ENCODE measurements around the gene GALNT12.

Gene GALNT12

GRCh38 chr9:98885575-98886295 lies 78.3 kb downstream of the GALNT12 start:
- H3K27me3 ChIP-seq (replicated peaks; ENCODE audit: control insufficient read depth, insufficient read depth, low read length, poor library complexity, severe bottlenecking), result peaks cover 4% of the 10 kb centered on the region
- no peaks in the 10 kb centered on the region for H3K36me3 ChIP-seq (ENCODE audit: control insufficient read depth, insufficient read depth, low read length)
- H3K4me1 ChIP-seq (ENCODE audit: control insufficient read depth, insufficient read depth, low read length, poor library complexity, severe bottlenecking), result no peaks in the 10 kb centered on the region
- H3K27ac ChIP-seq (ENCODE audit: insufficient read depth, low read length, poor library complexity, severe bottlenecking), result no peak overlapping the region
- no peak overlapping the region for H3K4me3 ChIP-seq (ENCODE audit: insufficient read depth, low read depth, low read length, poor library complexity, severe bottlenecking)
- DNase-seq, result no peak
- H3K9me3 ChIP-seq (ENCODE audit: control insufficient read depth, low read length), result no peaks in the 10 kb centered on the region

GRCh38 chr9:98886691-98887229 lies 79.3 kb downstream of the GALNT12 start:
- DNase-seq, result no peak
- H3K4me1 ChIP-seq (ENCODE audit: control insufficient read depth, insufficient read depth, low read length, poor library complexity, severe bottlenecking), result no peaks in the 10 kb centered on the region
- H3K9me3 ChIP-seq (ENCODE audit: control insufficient read depth, low read length), result no peaks in the 10 kb centered on the region
- H3K27ac ChIP-seq (ENCODE audit: insufficient read depth, low read length, poor library complexity, severe bottlenecking), result no peak overlapping the region
- H3K27me3 ChIP-seq (replicated peaks; ENCODE audit: control insufficient read depth, insufficient read depth, low read length, poor library complexity, severe bottlenecking), result peaks cover 4% of the 10 kb centered on the region
- no peak overlapping the region for H3K4me3 ChIP-seq (ENCODE audit: insufficient read depth, low read depth, low read length, poor library complexity, severe bottlenecking)
- no peaks in the 10 kb centered on the region for H3K36me3 ChIP-seq (ENCODE audit: control insufficient read depth, insufficient read depth, low read length)

GRCh38 chr9:98887918-98888510 lies 80.5 kb downstream of the GALNT12 start:
- Histone ChIP-seq H3K4me1 (ENCODE audit: control insufficient read depth, insufficient read depth, low read length, poor library complexity, severe bottlenecking) (no peaks in the 10 kb centered on the region), H3K27ac (ENCODE audit: insufficient read depth, low read length, poor library complexity, severe bottlenecking) (no peak overlapping the region), H3K27me3 (replicated peaks; ENCODE audit: control insufficient read depth, insufficient read depth, low read length, poor library complexity, severe bottlenecking) (peaks cover 4% of the 10 kb centered on the region), H3K9me3 (ENCODE audit: control insufficient read depth, low read length) (no peaks in the 10 kb centered on the region), H3K36me3 (ENCODE audit: control insufficient read depth, insufficient read depth, low read length) (no peaks in the 10 kb centered on the region), H3K4me3 (ENCODE audit: insufficient read depth, low read depth, low read length, poor library complexity, severe bottlenecking) (no peak overlapping the region)
- DNase-seq, result no peak

- Histone ChIP-seq H3K27me3 (replicated peaks; ENCODE audit: control insufficient read depth, insufficient read depth, low read length, poor library complexity, severe bottlenecking) (peaks cover 4% of the 10 kb centered on the region), H3K4me3 (ENCODE audit: insufficient read depth, low read depth, low read length, poor library complexity, severe bottlenecking) (no peak overlapping the region), H3K9me3 (ENCODE audit: control insufficient read depth, low read length) (no peaks in the 10 kb centered on the region), H3K27ac (ENCODE audit: insufficient read depth, low read length, poor library complexity, severe bottlenecking) (no peak overlapping the region), H3K4me1 (ENCODE audit: control insufficient read depth, insufficient read depth, low read length, poor library complexity, severe bottlenecking) (no peaks in the 10 kb centered on the region), H3K36me3 (ENCODE audit: control insufficient read depth, insufficient read depth, low read length) (no peaks in the 10 kb centered on the region)
- no peak for DNase-seq
Observed at GRCh38 chr9:98888801-98889421, 81.4 kb downstream of the GALNT12 start.

GRCh38 chr9:98890256-98890655 lies 82.8 kb downstream of the GALNT12 start:
- Histone ChIP-seq H3K27me3 (replicated peaks; ENCODE audit: control insufficient read depth, insufficient read depth, low read length, poor library complexity, severe bottlenecking) (peaks cover 4% of the 10 kb centered on the region), H3K4me1 (ENCODE audit: control insufficient read depth, insufficient read depth, low read length, poor library complexity, severe bottlenecking) (no peaks in the 10 kb centered on the region), H3K9me3 (ENCODE audit: control insufficient read depth, low read length) (no peaks in the 10 kb centered on the region), H3K4me3 (ENCODE audit: insufficient read depth, low read depth, low read length, poor library complexity, severe bottlenecking) (no peak overlapping the region), H3K27ac (ENCODE audit: insufficient read depth, low read length, poor library complexity, severe bottlenecking) (no peak overlapping the region), H3K36me3 (ENCODE audit: control insufficient read depth, insufficient read depth, low read length) (no peaks in the 10 kb centered on the region)
- no peak for DNase-seq

GRCh38 chr9:98892288-98892687 lies 84.8 kb downstream of the GALNT12 start:
- Histone ChIP-seq H3K27me3 (replicated peaks; ENCODE audit: control insufficient read depth, insufficient read depth, low read length, poor library complexity, severe bottlenecking) (no peaks in the 10 kb centered on the region), H3K9me3 (ENCODE audit: control insufficient read depth, low read length) (no peaks in the 10 kb centered on the region), H3K36me3 (ENCODE audit: control insufficient read depth, insufficient read depth, low read length) (no peaks in the 10 kb centered on the region), H3K27ac (ENCODE audit: insufficient read depth, low read length, poor library complexity, severe bottlenecking) (no peak overlapping the region), H3K4me3 (ENCODE audit: insufficient read depth, low read depth, low read length, poor library complexity, severe bottlenecking) (no peak overlapping the region), H3K4me1 (ENCODE audit: control insufficient read depth, insufficient read depth, low read length, poor library complexity, severe bottlenecking) (no peaks in the 10 kb centered on the region)
- no peak for DNase-seq

- Histone ChIP-seq H3K4me1 (ENCODE audit: control insufficient read depth, insufficient read depth, low read length, poor library complexity, severe bottlenecking) (no peaks in the 10 kb centered on the region), H3K27ac (ENCODE audit: insufficient read depth, low read length, poor library complexity, severe bottlenecking) (no peak overlapping the region), H3K36me3 (ENCODE audit: control insufficient read depth, insufficient read depth, low read length) (no peaks in the 10 kb centered on the region), H3K4me3 (ENCODE audit: insufficient read depth, low read depth, low read length, poor library complexity, severe bottlenecking) (no peak overlapping the region), H3K9me3 (ENCODE audit: control insufficient read depth, low read length) (no peaks in the 10 kb centered on the region), H3K27me3 (replicated peaks; ENCODE audit: control insufficient read depth, insufficient read depth, low read length, poor library complexity, severe bottlenecking) (no peaks in the 10 kb centered on the region)
- no peak for DNase-seq
Observed at GRCh38 chr9:98892690-98893089, 85.2 kb downstream of the GALNT12 start.

GRCh38 chr9:98894171-98894570 lies 86.7 kb downstream of the GALNT12 start:
- no peak for DNase-seq
- Histone ChIP-seq H3K36me3 (ENCODE audit: control insufficient read depth, insufficient read depth, low read length) (no peaks in the 10 kb centered on the region), H3K4me3 (ENCODE audit: insufficient read depth, low read depth, low read length, poor library complexity, severe bottlenecking) (no peak overlapping the region), H3K4me1 (ENCODE audit: control insufficient read depth, insufficient read depth, low read length, poor library complexity, severe bottlenecking) (no peaks in the 10 kb centered on the region), H3K27ac (ENCODE audit: insufficient read depth, low read length, poor library complexity, severe bottlenecking) (no peak overlapping the region), H3K9me3 (ENCODE audit: control insufficient read depth, low read length) (no peaks in the 10 kb centered on the region), H3K27me3 (replicated peaks; ENCODE audit: control insufficient read depth, insufficient read depth, low read length, poor library complexity, severe bottlenecking) (no peaks in the 10 kb centered on the region)

GRCh38 chr9:98894761-98895160 lies 87.3 kb downstream of the GALNT12 start:
- Histone ChIP-seq H3K4me1 (ENCODE audit: control insufficient read depth, insufficient read depth, low read length, poor library complexity, severe bottlenecking) (no peaks in the 10 kb centered on the region), H3K4me3 (ENCODE audit: insufficient read depth, low read depth, low read length, poor library complexity, severe bottlenecking) (no peak overlapping the region), H3K36me3 (ENCODE audit: control insufficient read depth, insufficient read depth, low read length) (no peaks in the 10 kb centered on the region), H3K27me3 (replicated peaks; ENCODE audit: control insufficient read depth, insufficient read depth, low read length, poor library complexity, severe bottlenecking) (no peaks in the 10 kb centered on the region), H3K9me3 (ENCODE audit: control insufficient read depth, low read length) (no peaks in the 10 kb centered on the region), H3K27ac (ENCODE audit: insufficient read depth, low read length, poor library complexity, severe bottlenecking) (no peak overlapping the region)
- no peak for DNase-seq

- no peaks in the 10 kb centered on the region for H3K4me1 ChIP-seq (ENCODE audit: control insufficient read depth, insufficient read depth, low read length, poor library complexity, severe bottlenecking)
- no peak overlapping the region for H3K27ac ChIP-seq (ENCODE audit: insufficient read depth, low read length, poor library complexity, severe bottlenecking)
- H3K4me3 ChIP-seq (ENCODE audit: insufficient read depth, low read depth, low read length, poor library complexity, severe bottlenecking), result no peak overlapping the region
- no peak for DNase-seq
- no peaks in the 10 kb centered on the region for H3K9me3 ChIP-seq (ENCODE audit: control insufficient read depth, low read length)
- no peaks in the 10 kb centered on the region for H3K36me3 ChIP-seq (ENCODE audit: control insufficient read depth, insufficient read depth, low read length)
- no peaks in the 10 kb centered on the region for H3K27me3 ChIP-seq (replicated peaks; ENCODE audit: control insufficient read depth, insufficient read depth, low read length, poor library complexity, severe bottlenecking)
Observed at GRCh38 chr9:98896632-98897031, 89.2 kb downstream of the GALNT12 start.

Data from effector memory CD4-positive, alpha-beta T cell (primary cell).